Ishikawa (cell line): ENCODE data around the gene ANK2.

Experiments used
- CEBPB ChIP-seq: IDR thresholded peaks from 2 replicates; pipeline ENCODE4 v1.6.1; 2012
- CREB1 ChIP-seq: IDR thresholded peaks from 2 replicates; pipeline ENCODE4 v1.6.1; 2012; ENCODE audit warnings: low read depth
- EGR1 ChIP-seq: IDR thresholded peaks from 2 replicates; pipeline ENCODE4 v1.6.1; 2012
- MAX ChIP-seq: IDR thresholded peaks from 2 replicates; pipeline ENCODE4 v1.6.1; 2012
- TAF1 ChIP-seq: IDR thresholded peaks from 2 replicates; pipeline ENCODE4 v1.6.1; 2012; ENCODE audit warnings: low read depth, mild to moderate bottlenecking
- TCF12 ChIP-seq: IDR thresholded peaks from 2 replicates; pipeline ENCODE4 v1.6.1; 2012; ENCODE audit warnings: low read depth
- TEAD4 ChIP-seq: IDR thresholded peaks from 2 replicates; pipeline ENCODE4 v1.6.1; 2012
- ZBTB7A ChIP-seq: IDR thresholded peaks from 2 replicates; pipeline ENCODE4 v1.6.1; 2012; ENCODE audit warnings: low read depth

GRCh38 chr4:113316879-113317278 is 267.4 kb downstream of the ANK2 start:
- TF ChIP-seq CREB1 (no peak), EGR1 (no peak), ZBTB7A (no peak), CEBPB (no peak), MAX (no peak), TAF1 (no peak), TCF12 (no peak), TEAD4 (no peak)
